Tibial nerve (tissue), 4 donors: Measurements from ENCODE around the gene CAMK2D. TPM values are rescaled to one million over a fixed set of nuclear protein-coding genes. Genes with fewer than 3 reads are reported as not detected.
A peak's percentile ranks its signal among the peaks of the same experiment; 100 is the strongest.

Experiments
- DNase-seq, 2 donors: peaks; one replicate each; pipeline ENCODE4 v3.0.0-alpha.2; 2019; ENCODE audit warnings: low spot score in 2 of 2
- H3K27ac ChIP-seq, 4 donors: fragments of 200-600 bp; sonication (generic) in 3 of 4; one replicate each; pipeline ENCODE4 v1.5.1; 2017 to 2019; ENCODE audit warnings: mild to moderate bottlenecking in 1 of 4
- H3K27me3 ChIP-seq, 2 donors: fragments of 200-600 bp; sonication (generic) in 1 of 2; one replicate each; pipeline versions ENCODE4 v1.5.1 to v1.6.0; 2017 to 2019
- H3K36me3 ChIP-seq, 3 donors: fragments of 200-600 bp; sonication (generic); one replicate each; pipeline ENCODE4 v1.5.1; 2018 to 2019
- H3K4me1 ChIP-seq, 4 donors: fragments of 200-600 bp; sonication (generic) in 3 of 4; one replicate each; pipeline ENCODE4 v1.5.1; 2017 to 2019
- H3K4me3 ChIP-seq, 4 donors: fragments of 200-600 bp; sonication (generic) in 3 of 4; one replicate each; pipeline ENCODE4 v1.5.1; 2017 to 2019; ENCODE audit warnings: mild to moderate bottlenecking in 1 of 4, moderate library complexity in 1 of 4
- H3K9me3 ChIP-seq, 4 donors: fragments of 200-600 bp; sonication (generic) in 3 of 4; one replicate each; pipeline ENCODE4 v1.5.1; 2017 to 2019
- CTCF ChIP-seq, 5 experiments: fragments of 200-600 bp in 3 of 5; fragments of 450-650 bp in 2 of 5; sonication (generic) in 3 of 5; IDR thresholded peaks; one replicate each; pipeline ENCODE4 v1.5.1; 2016 to 2019; ENCODE audit warnings: antibody characterized with exemption in 5 of 5, mild to moderate bottlenecking in 3 of 5, moderate library complexity in 2 of 5
- EP300 ChIP-seq, 2 donors: sonication (generic); formaldehyde crosslinking; IDR thresholded peaks; one replicate each; pipeline ENCODE4 v1.6.1; 2017; ENCODE audit warnings: antibody characterized with exemption in 2 of 2, mild to moderate bottlenecking in 1 of 2
- POLR2A ChIP-seq, 2 donors: fragments of 450-650 bp; IDR thresholded peaks; one replicate each; pipeline ENCODE4 v1.6.1; 2017; ENCODE audit warnings: antibody characterized with exemption in 2 of 2, mild to moderate bottlenecking in 2 of 2, moderate library complexity in 2 of 2
- WGBS, 2 donors: methylation state at CpG; one replicate each; pipeline ENCODE4 v1.1.5; 2018; 5-methylcytosine and 5-hydroxymethylcytosine counted together
- total RNA-seq, 4 donors: library from RNA; depleted of rRNA; stranded (reverse); fragments of >200 nt; gene quantifications; one replicate each; pipeline ENCODE4 v1.1.0, GENCODE V29; 2016

Gene CAMK2D
- total RNA-seq, 4 donors from 2014 or later: 30.3 to 58.5 (median 34.6) TPM

- Histone ChIP-seq H3K4me1 (peaks cover 0 to 75% (median 51%) of the 10 kb centered on the region in 4 donors), H3K4me3 (no peak overlapping the region), H3K27ac (no peak overlapping the region), H3K9me3 (no peaks in the 10 kb centered on the region), H3K27me3 (no peaks in the 10 kb centered on the region), H3K36me3 (no peaks in the 10 kb centered on the region)
- TF ChIP-seq POLR2A (IDR thresholded peaks at IDR 0.05): no peak
- TF ChIP-seq EP300 (IDR thresholded peaks at IDR 0.05): no peak
- TF ChIP-seq CTCF (IDR thresholded peaks at IDR 0.05): no peak
- no peak for DNase-seq
- WGBS, 2 donors: 87 to 90% methylated on average over 2 of the region's 2 CpGs
Observed at GRCh38 chr4:113637823-113638561, 123.5 kb downstream of the CAMK2D start.

DNA sequence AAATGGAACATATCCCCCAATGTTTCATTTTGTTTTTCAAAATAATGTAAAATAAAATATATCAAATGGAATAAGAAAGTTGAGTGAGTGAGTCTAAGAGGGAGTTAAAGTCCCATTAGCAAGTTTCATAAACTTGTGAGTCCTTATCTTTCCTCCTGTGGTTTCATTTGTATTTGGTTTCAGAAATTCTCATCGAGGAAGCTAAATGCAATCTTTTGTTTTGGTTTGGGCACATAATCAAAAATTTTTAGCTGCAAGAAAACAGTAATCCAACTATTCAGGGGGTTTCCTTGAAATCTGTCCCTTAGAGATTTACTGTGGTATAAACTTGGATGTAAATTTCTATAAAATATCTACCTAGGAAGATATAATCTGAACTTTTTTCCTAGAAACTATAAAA, 124.2 kb downstream of the CAMK2D start:
- Histone ChIP-seq H3K4me3 (no peak overlapping the region), H3K27me3 (no peaks in the 10 kb centered on the region), H3K36me3 (no peaks in the 10 kb centered on the region), H3K4me1 (peaks cover 0 to 78% (median 46%) of the 10 kb centered on the region in 4 donors), H3K27ac (peak overlapping the region in 2 of 4 donors; percentile 3 to 20), H3K9me3 (no peaks in the 10 kb centered on the region)
- WGBS, 2 donors: 0 to 2% methylated on average over 1 of the region's 1 CpG
- no peak for DNase-seq
- no peak for TF ChIP-seq EP300 (IDR thresholded peaks at IDR 0.05)
- no peak for TF ChIP-seq POLR2A (IDR thresholded peaks at IDR 0.05)
- TF ChIP-seq CTCF (IDR thresholded peaks at IDR 0.05): no peak

DNA sequence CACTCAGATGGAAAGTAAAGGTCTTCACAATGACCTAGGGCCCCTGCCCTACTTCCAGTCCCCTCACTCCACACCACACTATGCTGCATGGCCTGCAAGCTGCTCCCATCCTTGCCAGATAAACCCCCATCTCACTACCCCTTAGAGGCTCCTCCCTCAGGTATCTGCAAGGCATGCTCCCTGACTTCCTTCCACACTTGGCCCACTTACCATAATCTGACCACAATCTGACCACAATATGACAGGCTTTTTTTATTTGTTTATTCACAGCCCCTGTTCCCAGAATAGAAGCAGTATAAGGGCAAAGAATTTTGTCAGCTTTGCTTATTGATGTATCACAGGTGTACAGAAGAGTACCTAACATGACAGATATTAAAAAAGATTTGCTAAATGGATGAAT, 124.7 kb downstream of the CAMK2D start:
- no peaks in the 10 kb centered on the region for H3K36me3 ChIP-seq
- peaks cover 0 to 74% (median 45%) of the 10 kb centered on the region in 4 donors for H3K4me1 ChIP-seq
- no peaks in the 10 kb centered on the region for H3K27me3 ChIP-seq
- DNase-seq: no peak
- H3K27ac ChIP-seq: peak overlapping the region in 3 of 4 donors; percentile 3 to 31 (median 20)
- TF ChIP-seq CTCF (IDR thresholded peaks at IDR 0.05) (no peak), EP300 (IDR thresholded peaks at IDR 0.05) (no peak), POLR2A (IDR thresholded peaks at IDR 0.05) (no peak)
- H3K4me3 ChIP-seq: no peak overlapping the region
- no peaks in the 10 kb centered on the region for H3K9me3 ChIP-seq

DNA sequence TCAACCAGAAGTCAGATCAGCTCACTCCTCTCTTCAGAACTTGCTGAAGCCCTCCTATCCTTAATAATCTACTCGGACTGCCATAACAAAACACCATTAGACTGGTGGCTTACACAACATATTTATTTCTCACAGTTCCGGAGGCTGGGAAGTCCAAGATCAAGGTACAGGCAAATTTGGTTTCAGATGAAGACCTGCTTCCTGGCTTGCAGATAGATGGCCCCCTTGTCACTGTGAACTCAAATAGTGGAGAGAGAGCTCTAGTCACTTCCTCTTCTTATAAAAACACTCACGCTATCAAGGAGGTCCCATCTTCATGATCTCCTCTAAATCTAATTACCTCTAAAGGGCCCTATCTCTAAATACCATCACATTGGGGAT, 125.1 kb downstream of the CAMK2D start:
- 85 to 93% methylated on average over 3 of the region's 3 CpGs for WGBS, 2 donors
- peak overlapping the region in 2 of 4 donors; percentile 29 to 31 for H3K27ac ChIP-seq

More for the DNA sequence above, 125.1 kb downstream of the CAMK2D start:
- DNase-seq: no peak
- no peak overlapping the region for H3K4me3 ChIP-seq
- no peaks in the 10 kb centered on the region for H3K9me3 ChIP-seq
- H3K27me3 ChIP-seq: no peaks in the 10 kb centered on the region
- TF ChIP-seq EP300 (IDR thresholded peaks at IDR 0.05) (no peak), CTCF (IDR thresholded peaks at IDR 0.05) (no peak), POLR2A (IDR thresholded peaks at IDR 0.05) (no peak)
- H3K4me1 ChIP-seq: peaks cover 0 to 74% (median 45%) of the 10 kb centered on the region in 4 donors
- H3K36me3 ChIP-seq: no peaks in the 10 kb centered on the region
